Activated CD8-positive, alpha-beta memory T cell treated with anti-CD3 and anti-CD28 coated beads for 4 hours (primary cell): ENCODE measurements around the gene EPS15.
"Not testable (repeated sequence)": the region's sequence is repeated elsewhere in the genome, so short reads cannot be mapped to it uniquely, and the experiment has no call there.

Source experiments
- DNase-seq, 2 donors: peaks; one replicate each; pipeline ENCODE4 v3.0.0-alpha.2; 2020; ENCODE audit warnings: low read depth in 2 of 2

The EPS15 gene

GRCh38 chr1:51425955-51426354 lies 93.1 kb downstream of the EPS15 start:
- DNase-seq = no peak

GRCh38 chr1:51425273-51425672 lies 93.8 kb downstream of the EPS15 start:
- DNase-seq = no peak

- DNase-seq = no peak
These were observed 95.8 kb downstream of the EPS15 start for GRCh38 chr1:51423073-51423821.

- no peak for DNase-seq
These were observed 96.5 kb downstream of the EPS15 start for GRCh38 chr1:51422367-51423072.

- no peak for DNase-seq
These were observed 97.1 kb downstream of the EPS15 start for GRCh38 chr1:51421964-51422363.

GRCh38 chr1:51420867-51421627 lies 98.0 kb downstream of the EPS15 start:
- DNase-seq = no peak

GRCh38 chr1:51418384-51418959 lies 100.6 kb downstream of the EPS15 start:
- no peak for DNase-seq

GRCh38 chr1:51417496-51418383 lies 101.3 kb downstream of the EPS15 start:
- DNase-seq = no peak

GRCh38 chr1:51416910-51417309 lies 102.2 kb downstream of the EPS15 start:
- no peak for DNase-seq

GRCh38 chr1:51415963-51416362 lies 103.1 kb downstream of the EPS15 start:
- DNase-seq = no peak

GRCh38 chr1:51414811-51415210 lies 104.3 kb downstream of the EPS15 start:
- DNase-seq = no peak

- DNase-seq = not testable (repeated sequence)
These were observed 107.2 kb downstream of the EPS15 start for GRCh38 chr1:51411820-51412219.

- no peak for DNase-seq
These were observed 108.3 kb downstream of the EPS15 start for GRCh38 chr1:51410568-51411460.

GRCh38 chr1:51409755-51410541 lies 109.1 kb downstream of the EPS15 start:
- not testable (repeated sequence) for DNase-seq

GRCh38 chr1:51392241-51392640 lies 126.8 kb downstream of the EPS15 start:
- no peak for DNase-seq

GRCh38 chr1:51390641-51391040 lies 128.4 kb downstream of the EPS15 start:
- DNase-seq = not testable (repeated sequence)

GRCh38 chr1:51387288-51387687 lies 131.8 kb downstream of the EPS15 start:
- not testable (repeated sequence) for DNase-seq

GRCh38 chr1:51386259-51386658 lies 132.8 kb downstream of the EPS15 start:
- not testable (repeated sequence) for DNase-seq

GRCh38 chr1:51385776-51386175 lies 133.3 kb downstream of the EPS15 start:
- no peak for DNase-seq
